Mammary epithelial cell (primary cell): ENCODE measurements around the gene SEMA5B.

ENCODE experiments used
- CTCF ChIP-seq, 2 donors: IDR thresholded peaks in 1 of 2; conservative IDR thresholded peaks in 1 of 2; 2 replicates each; pipeline ENCODE4 v1.5.1; 2011 to 2012; ENCODE audit warnings: inconsistent platforms in 2 of 2, low read length in 2 of 2, mild to moderate bottlenecking in 2 of 2, control low read depth in 1 of 2, low read depth in 1 of 2; ENCODE audit not compliant: insufficient read depth in 1 of 2; ENCODE audit errors: extremely low read depth in 1 of 2
- EZH2 ChIP-seq: IDR thresholded peaks from 2 replicates; pipeline ENCODE4 v1.6.1; 2012; ENCODE audit warnings: low read length, inconsistent platforms, borderline replicate concordance

GRCh38 chr3:122977746-122978466, 49.7 kb downstream of the SEMA5B start:
- TF ChIP-seq CTCF (conservative IDR thresholded peaks at IDR 0.05 in 1 of 2, IDR thresholded peaks at IDR 0.05 in 1 of 2; ENCODE audit: extremely low read depth in 1 of 2, insufficient read depth in 1 of 2, low read depth in 1 of 2, low read length in 2 of 2) (no peak), EZH2 (no peak)
